Stimulated activated CD4-positive, alpha-beta T cell treated with anti-CD3 and anti-CD28 coated beads, Interleukin-12 subunit alpha, Interleukin-12 subunit beta, amount 100 ng/mL, for 48 hours (primary cell): Measurements from ENCODE around the gene PGA4.
"Not testable (repeated sequence)": the region's sequence is repeated elsewhere in the genome, so short reads cannot be mapped to it uniquely, and the experiment has no call there.

Source experiments
- DNase-seq, 3 donors: peaks; one replicate each; pipeline ENCODE4 v3.0.0-alpha.2; 2020; ENCODE audit warnings: low read depth in 2 of 3, low spot score in 1 of 3

The PGA4 gene

GRCh38 chr11:61248071-61248470 lies 25.9 kb downstream of the PGA4 start:
- DNase-seq: not testable (repeated sequence)

- DNase-seq: not testable (repeated sequence)
Observed at GRCh38 chr11:61249201-61249600, 27.1 kb downstream of the PGA4 start.

- not testable (repeated sequence) for DNase-seq
Observed at GRCh38 chr11:61250796-61251765, 28.9 kb downstream of the PGA4 start.

GRCh38 chr11:61252332-61252731 lies 30.2 kb downstream of the PGA4 start:
- DNase-seq: not testable (repeated sequence)

GRCh38 chr11:61254403-61255025 lies 32.4 kb downstream of the PGA4 start:
- peak; percentile 50 to 65 (median 54) for DNase-seq

- no peak for DNase-seq
Observed at GRCh38 chr11:61256710-61257482, 34.7 kb downstream of the PGA4 start.

GRCh38 chr11:61258546-61258945 lies 36.4 kb downstream of the PGA4 start:
- no peak for DNase-seq

GRCh38 chr11:61259363-61259762 lies 37.2 kb downstream of the PGA4 start:
- no peak for DNase-seq

- no peak for DNase-seq
Observed at GRCh38 chr11:61264371-61264770, 42.2 kb downstream of the PGA4 start.

- no peak for DNase-seq
Observed at GRCh38 chr11:61264795-61265194, 42.6 kb downstream of the PGA4 start.

- no peak for DNase-seq
Observed at GRCh38 chr11:61265357-61265756, 43.2 kb downstream of the PGA4 start.

GRCh38 chr11:61266602-61267001 lies 44.5 kb downstream of the PGA4 start:
- no peak for DNase-seq

- no peak for DNase-seq
Observed at GRCh38 chr11:61267437-61267841, 45.3 kb downstream of the PGA4 start.

GRCh38 chr11:61268588-61269250 lies 46.6 kb downstream of the PGA4 start:
- no peak for DNase-seq

GRCh38 chr11:61270354-61271076 lies 48.4 kb downstream of the PGA4 start:
- no peak for DNase-seq

- no peak for DNase-seq
Observed at GRCh38 chr11:61272731-61273130, 50.6 kb downstream of the PGA4 start.

GRCh38 chr11:61273178-61274078 lies 51.3 kb downstream of the PGA4 start:
- DNase-seq: no peak

GRCh38 chr11:61274084-61274483 lies 51.9 kb downstream of the PGA4 start:
- no peak for DNase-seq

GRCh38 chr11:61275191-61275590 lies 53.0 kb downstream of the PGA4 start:
- DNase-seq: no peak
